Measurements from ENCODE around the gene PEX5.

The PEX5 gene

DNA sequence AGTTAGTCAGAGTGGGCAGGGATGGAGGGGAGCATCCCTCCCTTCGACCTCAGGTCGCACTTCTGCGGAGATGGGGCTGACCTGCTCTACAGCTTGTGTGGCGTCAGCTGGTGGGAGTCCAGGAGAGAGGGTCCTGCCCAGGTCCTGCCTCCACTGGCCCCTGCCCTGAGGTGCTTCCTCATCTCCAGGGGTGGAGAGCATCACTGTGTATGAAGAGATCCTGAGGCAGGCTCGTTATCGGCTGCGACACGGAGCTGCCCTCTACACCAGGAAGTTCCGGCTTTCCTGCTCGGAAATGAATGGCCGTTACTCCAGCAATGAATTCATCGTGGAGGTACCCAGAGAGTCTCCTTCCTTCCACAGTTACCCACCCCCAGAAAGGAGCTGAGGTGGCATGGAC lies 39.1 kb upstream of the PEX5 start:
- H3K4me1 ChIP-seq (ENCODE audit: insufficient read depth, poor library complexity, severe bottlenecking), result no peaks in the 10 kb centered on the region
- H3K27me3 ChIP-seq (ENCODE audit: insufficient read depth, poor library complexity, severe bottlenecking), result no peaks in the 10 kb centered on the region
- no peak overlapping the region for H3K4me3 ChIP-seq (ENCODE audit: severe bottlenecking)
- TF ChIP-seq, protein P1, sequence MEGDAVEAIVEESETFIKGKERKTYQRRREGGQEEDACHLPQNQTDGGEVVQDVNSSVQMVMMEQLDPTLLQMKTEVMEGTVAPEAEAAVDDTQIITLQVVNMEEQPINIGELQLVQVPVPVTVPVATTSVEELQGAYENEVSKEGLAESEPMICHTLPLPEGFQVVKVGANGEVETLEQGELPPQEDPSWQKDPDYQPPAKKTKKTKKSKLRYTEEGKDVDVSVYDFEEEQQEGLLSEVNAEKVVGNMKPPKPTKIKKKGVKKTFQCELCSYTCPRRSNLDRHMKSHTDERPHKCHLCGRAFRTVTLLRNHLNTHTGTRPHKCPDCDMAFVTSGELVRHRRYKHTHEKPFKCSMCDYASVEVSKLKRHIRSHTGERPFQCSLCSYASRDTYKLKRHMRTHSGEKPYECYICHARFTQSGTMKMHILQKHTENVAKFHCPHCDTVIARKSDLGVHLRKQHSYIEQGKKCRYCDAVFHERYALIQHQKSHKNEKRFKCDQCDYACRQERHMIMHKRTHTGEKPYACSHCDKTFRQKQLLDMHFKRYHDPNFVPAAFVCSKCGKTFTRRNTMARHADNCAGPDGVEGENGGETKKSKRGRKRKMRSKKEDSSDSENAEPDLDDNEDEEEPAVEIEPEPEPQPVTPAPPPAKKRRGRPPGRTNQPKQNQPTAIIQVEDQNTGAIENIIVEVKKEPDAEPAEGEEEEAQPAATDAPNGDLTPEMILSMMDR (IDR thresholded peaks at IDR 0.05; ENCODE audit: poor library complexity, severe bottlenecking), result no peak
- no peaks in the 10 kb centered on the region for H3K36me3 ChIP-seq (ENCODE audit: low read depth)
- DNase-seq (ENCODE audit: low spot score) (no peak), ATAC-seq (ENCODE audit: low read depth) (no peak)
- no peaks in the 10 kb centered on the region for H3K9me3 ChIP-seq (ENCODE audit: severe bottlenecking)
- H3K27ac ChIP-seq (ENCODE audit: poor library complexity, severe bottlenecking), result no peak overlapping the region

DNA sequence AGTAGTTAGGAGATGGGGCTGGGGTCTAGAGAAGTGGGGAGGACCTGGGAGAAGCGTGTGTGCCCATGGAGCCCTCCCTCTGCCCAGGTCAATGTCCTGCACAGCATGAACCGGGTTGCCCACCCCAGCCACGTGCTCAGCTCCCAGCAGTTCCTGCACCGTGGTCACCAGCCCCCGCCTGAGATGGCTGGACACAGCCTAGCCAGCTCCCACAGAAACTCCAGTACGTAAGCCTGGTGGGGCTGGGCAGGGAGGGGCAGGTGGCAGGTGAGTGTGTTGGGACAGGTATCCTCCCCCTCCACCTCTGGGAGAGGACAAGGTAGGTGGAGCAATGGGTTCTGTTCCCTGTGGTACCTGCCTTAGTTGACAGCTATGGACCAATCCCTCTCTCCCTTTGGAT lies 38.6 kb upstream of the PEX5 start:
- Histone ChIP-seq H3K4me3 (ENCODE audit: severe bottlenecking) (no peak overlapping the region), H3K27me3 (ENCODE audit: insufficient read depth, poor library complexity, severe bottlenecking) (no peaks in the 10 kb centered on the region), H3K27ac (ENCODE audit: poor library complexity, severe bottlenecking) (no peak overlapping the region), H3K9me3 (ENCODE audit: severe bottlenecking) (no peaks in the 10 kb centered on the region), H3K36me3 (ENCODE audit: low read depth) (no peaks in the 10 kb centered on the region), H3K4me1 (ENCODE audit: insufficient read depth, poor library complexity, severe bottlenecking) (peaks cover 3% of the 10 kb centered on the region)
- no peak for DNase-seq (ENCODE audit: low spot score)
- no peak for ATAC-seq (ENCODE audit: low read depth)
- TF ChIP-seq, protein P1 (IDR thresholded peaks at IDR 0.05; ENCODE audit: poor library complexity, severe bottlenecking), result no peak

DNA sequence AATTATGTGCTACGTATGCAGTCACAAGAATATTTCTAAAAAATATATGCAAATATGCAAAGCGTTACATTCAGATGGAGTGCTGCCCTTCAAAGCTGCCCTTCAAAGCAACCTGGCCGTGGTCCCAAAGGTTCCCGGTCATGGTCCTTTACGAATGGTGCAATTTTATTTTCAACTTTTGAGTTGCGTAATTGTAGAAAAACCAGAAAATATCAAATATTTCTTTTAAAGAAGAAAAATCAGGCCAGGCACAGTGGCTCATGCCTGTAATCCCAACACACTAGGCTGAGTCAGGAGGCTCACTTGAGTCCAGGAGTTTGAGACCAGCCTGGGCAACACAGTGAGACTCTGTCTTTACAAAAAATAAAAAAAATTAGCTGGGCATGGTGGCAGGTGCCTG lies 38.0 kb upstream of the PEX5 start:
- Histone ChIP-seq H3K4me1 (ENCODE audit: insufficient read depth, poor library complexity, severe bottlenecking) (peaks cover 5% of the 10 kb centered on the region), H3K4me3 (ENCODE audit: severe bottlenecking) (no peak overlapping the region), H3K9me3 (ENCODE audit: severe bottlenecking) (no peaks in the 10 kb centered on the region), H3K36me3 (ENCODE audit: low read depth) (no peaks in the 10 kb centered on the region), H3K27ac (ENCODE audit: poor library complexity, severe bottlenecking) (no peak overlapping the region), H3K27me3 (ENCODE audit: insufficient read depth, poor library complexity, severe bottlenecking) (no peaks in the 10 kb centered on the region)
- ATAC-seq (ENCODE audit: low read depth) (no peak), DNase-seq (ENCODE audit: low spot score) (no peak)
- TF ChIP-seq, protein P1 (IDR thresholded peaks at IDR 0.05; ENCODE audit: poor library complexity, severe bottlenecking), result no peak

DNA sequence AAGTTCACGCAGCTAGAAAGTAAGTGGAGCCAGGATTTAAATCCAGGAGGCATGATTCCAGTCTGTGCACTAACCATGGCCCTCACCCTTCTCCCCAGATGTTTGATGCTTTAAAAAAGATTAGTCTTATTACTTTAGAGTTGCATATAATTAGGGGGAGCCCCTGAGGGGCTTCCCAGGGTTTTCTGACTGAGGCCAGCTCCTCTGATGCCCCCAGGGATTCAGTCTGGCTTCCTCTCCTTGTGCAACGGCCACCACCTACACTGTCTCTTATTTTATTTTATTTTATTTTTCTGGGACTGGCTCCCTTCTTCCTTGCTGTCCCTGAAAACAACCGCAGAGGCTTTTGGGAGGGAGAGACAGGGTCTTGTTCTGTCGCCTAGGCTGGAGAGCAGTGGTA lies 36.7 kb upstream of the PEX5 start:
- peaks cover 5% of the 10 kb centered on the region for H3K4me1 ChIP-seq (ENCODE audit: insufficient read depth, poor library complexity, severe bottlenecking)
- ATAC-seq (ENCODE audit: low read depth), result no peak
- no peak overlapping the region for H3K4me3 ChIP-seq (ENCODE audit: severe bottlenecking)
- TF ChIP-seq, protein P1 (IDR thresholded peaks at IDR 0.05; ENCODE audit: poor library complexity, severe bottlenecking), result no peak
- H3K27ac ChIP-seq (ENCODE audit: poor library complexity, severe bottlenecking), result no peak overlapping the region
- no peak for DNase-seq (ENCODE audit: low spot score)
- H3K9me3 ChIP-seq (ENCODE audit: severe bottlenecking), result no peaks in the 10 kb centered on the region
- no peaks in the 10 kb centered on the region for H3K27me3 ChIP-seq (ENCODE audit: insufficient read depth, poor library complexity, severe bottlenecking)
- no peaks in the 10 kb centered on the region for H3K36me3 ChIP-seq (ENCODE audit: low read depth)

DNA sequence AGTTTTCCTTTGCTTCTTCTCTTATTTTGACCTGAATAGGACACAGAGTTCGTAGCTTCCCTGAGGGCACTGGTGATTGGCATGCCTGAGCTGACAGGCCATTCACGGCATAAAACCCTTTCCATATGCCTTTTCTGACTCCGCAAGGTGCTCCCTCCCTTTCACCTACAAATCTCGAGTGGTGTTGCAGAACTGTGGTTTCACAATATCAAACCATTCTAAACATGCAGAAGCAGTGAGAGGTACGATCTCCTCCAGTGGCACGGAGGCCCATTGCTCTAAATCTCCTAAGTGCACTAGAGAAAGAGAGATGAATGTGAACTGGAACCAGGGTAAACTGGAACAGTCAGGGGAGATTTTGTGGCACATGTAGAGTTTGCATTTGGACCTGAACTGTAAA lies 35.4 kb upstream of the PEX5 start:
- Histone ChIP-seq H3K27ac (ENCODE audit: poor library complexity, severe bottlenecking) (no peak overlapping the region), H3K4me1 (ENCODE audit: insufficient read depth, poor library complexity, severe bottlenecking) (peaks cover 5% of the 10 kb centered on the region), H3K27me3 (ENCODE audit: insufficient read depth, poor library complexity, severe bottlenecking) (no peaks in the 10 kb centered on the region), H3K9me3 (ENCODE audit: severe bottlenecking) (no peaks in the 10 kb centered on the region), H3K36me3 (ENCODE audit: low read depth) (no peaks in the 10 kb centered on the region), H3K4me3 (ENCODE audit: severe bottlenecking) (no peak overlapping the region)
- TF ChIP-seq, protein P1 (IDR thresholded peaks at IDR 0.05; ENCODE audit: poor library complexity, severe bottlenecking), result no peak
- DNase-seq (ENCODE audit: low spot score) (no peak), ATAC-seq (ENCODE audit: low read depth) (no peak)
